NB4 (cell line): ENCODE results near the gene SERPINF2.

Experiments
- POLR2A ChIP-seq: IDR thresholded peaks from 2 replicates; pipeline ENCODE4 v1.6.1; 2011; ENCODE audit warnings: mild to moderate bottlenecking; ENCODE audit not compliant: insufficient read length; ENCODE audit errors: extremely low read depth
- TF ChIP-seq, protein P1 (sequence below): IDR thresholded peaks from one replicate; pipeline ENCODE4 v1.5.1; 2012; ENCODE audit warnings: low read depth, low read length
- TF ChIP-seq, protein P2 (sequence below): IDR thresholded peaks from 2 replicates; pipeline ENCODE4 v1.6.1; 2011; ENCODE audit warnings: low read depth, low read length

GRCh38 chr17:1800712-1801111 is 58.0 kb downstream of the SERPINF2 start:
- TF ChIP-seq, protein P1, sequence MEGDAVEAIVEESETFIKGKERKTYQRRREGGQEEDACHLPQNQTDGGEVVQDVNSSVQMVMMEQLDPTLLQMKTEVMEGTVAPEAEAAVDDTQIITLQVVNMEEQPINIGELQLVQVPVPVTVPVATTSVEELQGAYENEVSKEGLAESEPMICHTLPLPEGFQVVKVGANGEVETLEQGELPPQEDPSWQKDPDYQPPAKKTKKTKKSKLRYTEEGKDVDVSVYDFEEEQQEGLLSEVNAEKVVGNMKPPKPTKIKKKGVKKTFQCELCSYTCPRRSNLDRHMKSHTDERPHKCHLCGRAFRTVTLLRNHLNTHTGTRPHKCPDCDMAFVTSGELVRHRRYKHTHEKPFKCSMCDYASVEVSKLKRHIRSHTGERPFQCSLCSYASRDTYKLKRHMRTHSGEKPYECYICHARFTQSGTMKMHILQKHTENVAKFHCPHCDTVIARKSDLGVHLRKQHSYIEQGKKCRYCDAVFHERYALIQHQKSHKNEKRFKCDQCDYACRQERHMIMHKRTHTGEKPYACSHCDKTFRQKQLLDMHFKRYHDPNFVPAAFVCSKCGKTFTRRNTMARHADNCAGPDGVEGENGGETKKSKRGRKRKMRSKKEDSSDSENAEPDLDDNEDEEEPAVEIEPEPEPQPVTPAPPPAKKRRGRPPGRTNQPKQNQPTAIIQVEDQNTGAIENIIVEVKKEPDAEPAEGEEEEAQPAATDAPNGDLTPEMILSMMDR: no peak
- no peak for TF ChIP-seq POLR2A
- TF ChIP-seq, protein P2, sequence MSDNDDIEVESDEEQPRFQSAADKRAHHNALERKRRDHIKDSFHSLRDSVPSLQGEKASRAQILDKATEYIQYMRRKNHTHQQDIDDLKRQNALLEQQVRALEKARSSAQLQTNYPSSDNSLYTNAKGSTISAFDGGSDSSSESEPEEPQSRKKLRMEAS: no peak
